Naive thymus-derived CD4-positive, alpha-beta T cell (primary cell): ENCODE results near the gene FOXN3. TPM values are rescaled to one million over a fixed set of nuclear protein-coding genes. Genes with fewer than 3 reads are reported as not detected.

Source experiments
- ATAC-seq: fragments of 150-1000 bp; cut with Tn5 transposase; 2 replicates; pipeline ENCODE4 v1.10.0; 2021; ENCODE audit warnings: mild to moderate bottlenecking, moderate library complexity
- CTCF ChIA-PET: fragments of 350-600 bp; sonication (Branson Sonifier 250); formaldehyde crosslinking; loops from one replicate; lab custom pipeline; 2021; ENCODE audit warnings: antibody characterized with exemption; lab: Charles Lee
- POLR2A ChIA-PET: fragments of 350-600 bp; sonication (Branson Sonifier 250); formaldehyde crosslinking; loops from one replicate; lab custom pipeline; 2021; ENCODE audit warnings: antibody characterized with exemption, inconsistent platforms; lab: Charles Lee
- DNase-seq, 9 donors: peaks; one replicate each; pipeline versions ENCODE4 v3.0.0 to v3.0.0-alpha.2; 2020 to 2022; ENCODE audit warnings: mixed read lengths in 1 of 9
- H3K27ac ChIP-seq: one replicate; pipeline ENCODE4 v1.7.0; 2013; ENCODE audit warnings: mild to moderate bottlenecking, low read depth, low read length, moderate library complexity
- H3K27me3 ChIP-seq, 2 donors: one replicate each; pipeline ENCODE4 v1.7.0; 2013; ENCODE audit warnings: low read length in 2 of 2, mild to moderate bottlenecking in 2 of 2, moderate library complexity in 2 of 2; ENCODE audit not compliant: control insufficient read depth in 2 of 2, insufficient read depth in 2 of 2
- H3K36me3 ChIP-seq, 3 experiments: 1 replicate in 2 of 3; 2 replicates in 1 of 3; pipeline ENCODE4 v1.7.0; 2013; ENCODE audit warnings: low read length in 3 of 3, mild to moderate bottlenecking in 3 of 3, moderate library complexity in 1 of 3; ENCODE audit not compliant: insufficient read depth in 3 of 3, control insufficient read depth in 2 of 3
- H3K4me1 ChIP-seq, 2 donors: one replicate each; pipeline ENCODE4 v1.7.0; 2013; ENCODE audit warnings: low read length in 2 of 2, mild to moderate bottlenecking in 2 of 2, moderate library complexity in 1 of 2; ENCODE audit not compliant: control insufficient read depth in 2 of 2, insufficient read depth in 2 of 2
- H3K4me3 ChIP-seq: 2 replicates; pipeline ENCODE4 v1.7.0; 2013; ENCODE audit warnings: mild to moderate bottlenecking, low read length
- H3K9me3 ChIP-seq, 3 experiments: 1 replicate in 2 of 3; 2 replicates in 1 of 3; pipeline ENCODE4 v1.7.0; 2013; ENCODE audit warnings: low read length in 3 of 3; ENCODE audit not compliant: control insufficient read depth in 2 of 3
- H3K27ac Mint-ChIP-seq, 9 donors: one replicate each; pipeline ENCODE4 v1.8.0; 2020 to 2022; ENCODE audit warnings: mixed read lengths in 9 of 9, mild to moderate bottlenecking in 8 of 9, moderate library complexity in 5 of 9, inconsistent platforms in 2 of 9
- H3K27me3 Mint-ChIP-seq, 5 donors: one replicate each; pipeline ENCODE4 v1.8.0; 2021 to 2022; ENCODE audit warnings: mixed read lengths in 5 of 5, mild to moderate bottlenecking in 1 of 5
- H3K36me3 Mint-ChIP-seq, 5 donors: one replicate each; pipeline ENCODE4 v1.8.0; 2020 to 2022; ENCODE audit warnings: mixed read lengths in 5 of 5, mild to moderate bottlenecking in 3 of 5, inconsistent platforms in 1 of 5
- H3K4me1 Mint-ChIP-seq, 7 donors: one replicate each; pipeline ENCODE4 v1.8.0; 2020 to 2022; ENCODE audit warnings: mixed read lengths in 7 of 7, mild to moderate bottlenecking in 3 of 7, inconsistent platforms in 1 of 7
- H3K4me3 Mint-ChIP-seq, 10 donors: one replicate each; pipeline ENCODE4 v1.8.0; 2020 to 2022; ENCODE audit warnings: mild to moderate bottlenecking in 10 of 10, mixed read lengths in 10 of 10, moderate library complexity in 6 of 10, inconsistent platforms in 2 of 10
- H3K9me3 Mint-ChIP-seq, 11 donors: one replicate each; pipeline ENCODE4 v1.8.0; 2020 to 2022; ENCODE audit warnings: mixed read lengths in 11 of 11, mild to moderate bottlenecking in 4 of 11, inconsistent platforms in 1 of 11, moderate library complexity in 1 of 11
- intact Hi-C, 2 donors: fragments of 100-400 bp; cut with micrococcal nuclease; formaldehyde crosslinking; loops; one replicate each; pipeline ENCODE4 v1.15.1; 2023
- polyA plus RNA-seq, 2 donors: library from polyadenylated mRNA; unstranded; fragments of 300-500 nt; fragmentation: Illumina TruSeq; gene quantifications; one replicate each; pipeline ENCODE4 v1.2.3, GENCODE V29; 2021
- total RNA-seq, 6 experiments: library from RNA in 5 of 6; stranded (reverse) in 5 of 6; gene quantifications; 1 replicate in 5 of 6; 2 replicates in 1 of 6; pipeline ENCODE4 v1.2.3 and lab custom pipeline; 2021 to 2026

The FOXN3 gene
- total and polyA plus RNA-seq, 7 experiments from 2014 or later: 103 to 192 (median 149) TPM

DNA sequence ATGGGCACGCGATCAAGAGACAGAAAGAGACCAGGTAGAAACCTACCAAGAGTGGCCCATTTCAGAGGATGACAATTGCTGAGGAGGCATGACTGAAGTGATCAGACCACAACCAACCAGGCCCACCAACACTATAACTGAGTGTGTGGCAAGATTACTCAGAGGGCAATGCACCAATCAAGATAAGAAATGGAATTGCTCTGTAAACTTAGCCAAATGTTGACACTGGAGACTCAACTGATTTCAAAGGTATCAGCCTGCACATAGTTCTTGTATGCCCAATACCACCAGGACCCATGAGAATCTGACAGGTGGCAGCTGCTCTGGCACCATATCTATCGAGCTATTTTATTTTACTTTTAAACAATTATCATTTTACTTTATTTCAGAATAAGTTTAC lies 128.9 kb downstream of the FOXN3 start:
- H3K4me1 Mint-ChIP-seq: peaks cover 32 to 79% (median 71%) of the 10 kb centered on the region in 7 donors

DNA sequence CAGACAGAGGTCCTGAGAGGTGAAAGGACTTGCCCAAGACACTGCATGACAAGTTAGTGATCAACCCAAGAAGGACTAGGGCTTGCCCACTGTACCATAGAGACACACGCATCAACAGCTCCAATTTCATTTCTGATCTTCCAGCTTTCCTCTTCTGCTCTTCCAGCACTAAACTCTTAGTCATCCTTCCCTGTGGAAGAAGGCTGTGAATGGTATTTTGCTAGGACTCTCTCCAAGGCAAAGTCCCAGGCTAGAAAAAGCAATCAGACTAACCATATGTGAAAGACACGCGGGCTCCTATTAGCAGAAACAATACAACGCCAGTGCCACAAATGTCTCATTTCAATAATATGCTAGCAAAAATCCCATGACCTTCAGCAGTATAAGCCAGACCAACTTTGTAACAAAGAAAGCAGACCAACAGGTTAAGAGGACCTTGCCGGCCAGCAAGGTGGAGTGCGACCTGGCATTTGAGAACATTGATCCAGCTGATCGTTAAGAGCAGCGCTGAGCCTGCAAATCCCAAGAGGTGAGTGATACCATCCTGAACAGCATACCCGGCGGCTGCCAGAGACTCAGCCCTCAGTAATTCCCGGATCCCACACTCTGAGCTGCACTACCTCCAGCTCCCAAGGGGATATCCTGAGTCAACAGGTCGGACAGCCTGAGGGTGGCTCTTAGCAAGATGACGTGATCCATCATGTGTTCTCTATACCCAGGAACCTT lies 132.5 kb downstream of the FOXN3 start:
- ATAC-seq (no peak), DNase-seq (no peak)
- peaks cover 0 to 16% of the 10 kb centered on the region in 2 donors for H3K4me1 ChIP-seq
- CTCF ChIA-PET: no interaction called here
- H3K27ac Mint-ChIP-seq: peak overlapping the region in 2 of 9 donors; percentile 72 to 82
- no peak overlapping the region for H3K27ac ChIP-seq
- POLR2A ChIA-PET: no interaction called here
- peak overlapping the region in 1 of 10 donors; percentile 29 for H3K4me3 Mint-ChIP-seq
- H3K27me3 ChIP-seq: no peaks in the 10 kb centered on the region
- peaks cover 0 to 18% (median 3%) of the 10 kb centered on the region in 3 experiments for H3K36me3 ChIP-seq
- no peaks in the 10 kb centered on the region for H3K27me3 Mint-ChIP-seq
- H3K9me3 ChIP-seq: no peaks in the 10 kb centered on the region
- H3K4me1 Mint-ChIP-seq: peaks cover 24 to 69% (median 66%) of the 10 kb centered on the region in 7 donors
- H3K9me3 Mint-ChIP-seq: no peaks in the 10 kb centered on the region
- intact Hi-C loops: no loop called here
- no peak overlapping the region for H3K4me3 ChIP-seq
- H3K36me3 Mint-ChIP-seq: peaks cover 9 to 42% (median 24%) of the 10 kb centered on the region in 5 donors

More for the DNA sequence above, 128.9 kb downstream of the FOXN3 start:
- intact Hi-C loops: no loop called here
- Histone ChIP-seq H3K36me3 (peaks cover 0 to 19% (median 0%) of the 10 kb centered on the region in 3 experiments), H3K4me1 (peaks cover 0 to 10% of the 10 kb centered on the region in 2 donors), H3K9me3 (no peaks in the 10 kb centered on the region), H3K4me3 (no peak overlapping the region), H3K27ac (no peak overlapping the region), H3K27me3 (no peaks in the 10 kb centered on the region)
- no peaks in the 10 kb centered on the region for H3K27me3 Mint-ChIP-seq
- DNase-seq (no peak), ATAC-seq (no peak)
- H3K27ac Mint-ChIP-seq: no peak overlapping the region
- ChIA-PET POLR2A (no interaction called here), CTCF (no interaction called here)
- no peak overlapping the region for H3K4me3 Mint-ChIP-seq
- peaks cover 8 to 43% (median 29%) of the 10 kb centered on the region in 5 donors for H3K36me3 Mint-ChIP-seq
- H3K9me3 Mint-ChIP-seq: no peaks in the 10 kb centered on the region

DNA sequence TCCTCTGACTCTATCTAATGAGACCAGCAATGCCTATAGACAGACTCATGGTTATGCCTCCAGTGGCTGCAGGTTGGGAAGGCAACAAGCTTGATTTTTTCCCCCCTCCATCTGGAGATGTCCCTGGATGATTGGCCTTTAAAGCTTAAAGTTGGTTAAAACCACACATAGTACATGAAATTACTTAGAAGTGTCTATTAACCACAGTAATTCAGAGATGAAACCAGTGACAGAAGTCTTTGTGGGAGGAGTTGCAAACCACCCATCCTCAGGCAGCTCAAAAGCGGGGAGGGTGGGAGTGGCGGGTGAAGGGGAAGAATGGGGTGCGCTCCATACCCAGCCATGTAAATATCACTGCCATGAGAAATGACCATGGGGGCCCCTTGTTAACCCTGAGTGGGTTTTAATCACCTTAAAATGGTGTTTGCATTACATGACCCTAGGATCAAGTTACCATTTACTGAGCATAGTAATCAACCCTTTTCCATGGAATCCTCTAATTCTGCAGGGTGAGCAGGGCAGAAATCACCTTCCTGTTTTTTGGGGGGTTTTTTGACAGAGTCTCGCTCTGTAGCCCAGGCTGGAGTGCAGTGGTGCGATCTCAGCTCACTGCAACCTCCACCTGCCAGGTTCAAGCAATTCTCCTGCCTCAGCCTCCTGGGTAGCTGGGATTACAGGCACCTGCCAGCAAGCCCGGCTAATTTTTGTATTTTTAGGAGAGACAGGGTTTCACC lies 133.5 kb downstream of the FOXN3 start:
- H3K27me3 Mint-ChIP-seq: no peaks in the 10 kb centered on the region
- peaks cover 27 to 79% (median 71%) of the 10 kb centered on the region in 7 donors for H3K4me1 Mint-ChIP-seq
- CTCF ChIA-PET: no interaction called here
- Histone ChIP-seq H3K27me3 (no peaks in the 10 kb centered on the region), H3K9me3 (no peaks in the 10 kb centered on the region), H3K4me1 (peaks cover 0 to 16% of the 10 kb centered on the region in 2 donors), H3K36me3 (peaks cover 0 to 18% (median 3%) of the 10 kb centered on the region in 3 experiments), H3K27ac (no peak overlapping the region), H3K4me3 (no peak overlapping the region)
- peaks cover 0 to 2% (median 0%) of the 10 kb centered on the region in 11 donors for H3K9me3 Mint-ChIP-seq
- POLR2A ChIA-PET: no interaction called here
- intact Hi-C loops: no loop called here
- DNase-seq (peak in 1 of 9 donors; percentile 34), ATAC-seq (peak; percentile 53)
- H3K36me3 Mint-ChIP-seq: peaks cover 9 to 52% (median 32%) of the 10 kb centered on the region in 5 donors
- H3K27ac Mint-ChIP-seq: peak overlapping the region in 1 of 9 donors; percentile 53
- peak overlapping the region in 1 of 10 donors; percentile 18 for H3K4me3 Mint-ChIP-seq

DNA sequence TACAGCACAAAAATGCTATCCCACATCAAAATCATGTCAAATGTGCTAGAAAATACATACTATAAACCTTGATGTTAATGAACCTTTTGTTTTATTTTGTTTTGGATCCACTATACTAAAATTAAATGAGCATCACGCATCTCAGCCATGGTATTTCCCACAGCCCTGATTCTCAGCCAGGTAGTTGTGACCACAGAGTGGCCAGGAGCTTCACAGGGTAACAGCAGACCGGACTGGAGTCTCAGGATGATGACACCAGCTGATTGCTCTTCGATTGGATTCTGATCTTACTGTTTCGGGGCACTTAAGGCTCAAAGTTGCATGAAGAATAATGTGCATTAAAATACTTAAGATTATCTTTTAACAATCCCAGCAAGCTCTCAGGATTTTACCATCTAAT lies 134.8 kb downstream of the FOXN3 start:
- Mint-ChIP-seq H3K36me3 (peaks cover 9 to 64% (median 37%) of the 10 kb centered on the region in 5 donors), H3K27me3 (no peaks in the 10 kb centered on the region), H3K4me1 (peaks cover 38 to 87% (median 79%) of the 10 kb centered on the region in 7 donors), H3K27ac (peak overlapping the region in 2 of 9 donors; percentile 16 to 26), H3K4me3 (no peak overlapping the region), H3K9me3 (peaks cover 0 to 2% (median 0%) of the 10 kb centered on the region in 11 donors)
- no peak overlapping the region for H3K4me3 ChIP-seq
- intact Hi-C loops: no loop called here
- POLR2A ChIA-PET: interaction anchor here (0.6 kb wide), 1 partner anchor 72 kb away, joined by 3 read pairs; no protein-coding TSS in a partner anchor
- H3K36me3 ChIP-seq: peaks cover 0 to 22% (median 3%) of the 10 kb centered on the region in 3 experiments
- DNase-seq (no peak), ATAC-seq (no peak)
- CTCF ChIA-PET: interaction anchor here (0.6 kb wide), 1 partner anchor 45 kb away, joined by 3 read pairs; no protein-coding TSS in a partner anchor
- no peaks in the 10 kb centered on the region for H3K27me3 ChIP-seq
- peaks cover 0 to 16% of the 10 kb centered on the region in 2 donors for H3K4me1 ChIP-seq
- no peaks in the 10 kb centered on the region for H3K9me3 ChIP-seq
- no peak overlapping the region for H3K27ac ChIP-seq

DNA sequence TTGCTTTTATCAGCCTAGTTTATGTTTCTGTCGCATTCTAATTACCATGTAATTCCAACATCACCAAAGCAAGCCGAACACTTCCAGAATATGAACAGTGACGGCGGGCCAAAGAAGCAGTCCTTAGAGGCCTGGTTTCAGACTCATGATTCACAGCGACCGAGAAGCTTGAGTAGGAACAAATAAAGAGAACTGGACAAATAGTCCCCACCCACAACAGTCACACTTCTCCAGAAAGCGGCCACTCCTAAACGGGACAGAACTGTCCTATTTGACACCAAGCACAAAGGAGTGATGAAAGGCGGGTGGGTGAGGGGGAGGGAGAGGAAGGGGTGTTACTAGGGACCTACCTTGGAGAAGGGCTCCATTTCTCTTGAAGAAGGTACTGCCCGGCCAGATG lies 136.4 kb downstream of the FOXN3 start:
- CTCF ChIA-PET: no interaction called here
- intact Hi-C loops: no loop called here
- Mint-ChIP-seq H3K36me3 (peaks cover 9 to 75% (median 40%) of the 10 kb centered on the region in 5 donors), H3K27me3 (no peaks in the 10 kb centered on the region), H3K9me3 (peaks cover 0 to 2% (median 0%) of the 10 kb centered on the region in 11 donors), H3K4me3 (no peak overlapping the region), H3K27ac (peak overlapping the region in 1 of 9 donors; percentile 67), H3K4me1 (peaks cover 47 to 87% (median 79%) of the 10 kb centered on the region in 7 donors)
- H3K9me3 ChIP-seq: no peaks in the 10 kb centered on the region
- H3K27ac ChIP-seq: no peak overlapping the region
- H3K4me1 ChIP-seq: peaks cover 4 to 25% of the 10 kb centered on the region in 2 donors
- no peaks in the 10 kb centered on the region for H3K27me3 ChIP-seq
- peaks cover 0 to 22% (median 3%) of the 10 kb centered on the region in 3 experiments for H3K36me3 ChIP-seq
- ATAC-seq: no peak
- no peak overlapping the region for H3K4me3 ChIP-seq
- peak in 1 of 9 donors; percentile 13 for DNase-seq
- POLR2A ChIA-PET: no interaction called here

DNA sequence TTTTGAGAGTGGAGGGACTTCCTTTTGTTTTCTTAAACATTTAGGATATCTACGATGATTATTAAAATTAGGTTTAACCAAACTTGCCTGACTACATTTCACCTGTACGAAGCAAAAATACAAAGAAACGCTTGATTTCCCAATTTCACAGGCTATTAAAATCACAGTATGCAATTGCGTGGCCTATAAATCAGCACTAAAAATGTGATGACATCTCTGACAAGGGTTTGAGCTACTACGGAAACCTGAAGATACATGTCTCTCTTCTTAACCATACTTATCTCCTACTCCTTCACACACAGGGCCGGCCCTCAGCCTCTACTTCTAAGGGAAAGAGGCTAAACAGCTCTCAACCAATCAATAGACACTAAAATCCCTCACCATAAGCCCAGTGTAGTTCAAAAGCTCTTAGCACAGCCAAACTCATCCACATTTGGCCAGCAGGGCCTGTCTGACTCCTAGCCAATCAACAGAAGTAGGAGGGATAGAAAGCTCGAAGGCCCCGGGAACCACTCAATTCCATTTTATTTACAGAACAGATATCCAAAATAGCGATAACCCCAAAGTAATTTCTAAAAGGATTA lies 137.3 kb downstream of the FOXN3 start:
- no peaks in the 10 kb centered on the region for H3K27me3 Mint-ChIP-seq
- POLR2A ChIA-PET: no interaction called here
- H3K36me3 Mint-ChIP-seq: peaks cover 9 to 77% (median 36%) of the 10 kb centered on the region in 5 donors

More for the DNA sequence above, 137.3 kb downstream of the FOXN3 start:
- DNase-seq (peak in 1 of 9 donors; percentile 11), ATAC-seq (no peak)
- H3K4me1 Mint-ChIP-seq: peaks cover 45 to 90% (median 79%) of the 10 kb centered on the region in 7 donors
- no peaks in the 10 kb centered on the region for H3K9me3 ChIP-seq
- no peak overlapping the region for H3K4me3 Mint-ChIP-seq
- H3K27ac Mint-ChIP-seq: peak overlapping the region in 2 of 9 donors; percentile 48 to 57
- H3K4me3 ChIP-seq: no peak overlapping the region
- no peaks in the 10 kb centered on the region for H3K27me3 ChIP-seq
- H3K4me1 ChIP-seq: peaks cover 8 to 25% of the 10 kb centered on the region in 2 donors
- H3K27ac ChIP-seq: no peak overlapping the region
- peaks cover 0 to 22% (median 3%) of the 10 kb centered on the region in 3 experiments for H3K36me3 ChIP-seq
- peaks cover 0 to 2% (median 0%) of the 10 kb centered on the region in 11 donors for H3K9me3 Mint-ChIP-seq
- CTCF ChIA-PET: no interaction called here
- intact Hi-C loops: no loop called here
